HEK293 (cell line): Measurements from ENCODE around the gene LRRC8C.

Source experiments
- CTCF ChIA-PET: fragments of 350-600 bp; formaldehyde crosslinking; extraction: SDS; loops from one replicate; lab custom pipeline; 2021; ENCODE audit warnings: antibody characterized with exemption; lab: Yijun Ruan, JAX
- POLR2A ChIA-PET: fragments of 300-600 bp; formaldehyde crosslinking; extraction: SDS; loops from one replicate; lab custom pipeline; 2020; ENCODE audit warnings: antibody characterized with exemption, inconsistent platforms; lab: Yijun Ruan, JAX
- H3K27ac ChIP-seq: fragments of 200-500 bp; sonication (Bioruptor generic); 2 replicates; pipeline ENCODE4 v1.5.1; 2014; ENCODE audit warnings: low read depth, low read length, control low read depth, inconsistent platforms; ENCODE audit errors: extremely low read depth
- H3K36me3 ChIP-seq, 2 experiments: fragments of 200-500 bp in 1 of 2; sonication (Bioruptor generic) in 1 of 2; 1 replicate in 1 of 2; 2 replicates in 1 of 2; pipeline ENCODE4 v1.5.1; 2014 to 2017; ENCODE audit warnings: inconsistent platforms in 2 of 2, low read length in 2 of 2; ENCODE audit not compliant: control insufficient read depth in 2 of 2, insufficient read depth in 1 of 2
- H3K4me1 ChIP-seq: fragments of 200-500 bp; sonication (Bioruptor generic); 2 replicates; pipeline ENCODE4 v1.5.1; 2014; ENCODE audit warnings: mild to moderate bottlenecking, low read length, inconsistent platforms; ENCODE audit not compliant: control insufficient read depth, insufficient read depth
- H3K4me3 ChIP-seq: 2 replicates; pipeline ENCODE4 v1.5.1; 2011; ENCODE audit warnings: low read depth, mild to moderate bottlenecking, control low read depth, low read length, moderate library complexity
- H3K9me3 ChIP-seq: fragments of 200-500 bp; sonication (Bioruptor generic); 2 replicates; pipeline ENCODE4 v1.5.1; 2014; ENCODE audit warnings: low read depth, low read length, inconsistent platforms; ENCODE audit not compliant: control insufficient read depth, insufficient read depth
- ELK4 ChIP-seq: IDR thresholded peaks from 2 replicates; pipeline ENCODE4 v1.6.1; 2011; ENCODE audit warnings: mild to moderate bottlenecking, low read depth, low read length, borderline replicate concordance
- FEZF1 ChIP-seq: fragments of 450-650 bp; formaldehyde crosslinking; IDR thresholded peaks from 2 replicates; pipeline ENCODE4 v1.5.1; 2016; ENCODE audit warnings: missing biosample characterization, missing genetic modification characterization
- HOXC10 ChIP-seq: sonication (generic); formaldehyde crosslinking; IDR thresholded peaks from 2 replicates; pipeline ENCODE4 v1.8.1; 2023; ENCODE audit warnings: mild to moderate bottlenecking, missing genetic modification reagents
- YY2 ChIP-seq: fragments of 450-650 bp; formaldehyde crosslinking; IDR thresholded peaks from 2 replicates; pipeline ENCODE4 v1.5.1; 2016; ENCODE audit warnings: missing biosample characterization, missing genetic modification characterization
- ZBTB20 ChIP-seq: fragments of 450-650 bp; formaldehyde crosslinking; IDR thresholded peaks from 2 replicates; pipeline ENCODE4 v1.5.1; 2016; ENCODE audit warnings: missing biosample characterization, missing genetic modification characterization
- ZBTB21 ChIP-seq: fragments of 450-650 bp; formaldehyde crosslinking; IDR thresholded peaks from 2 replicates; pipeline ENCODE4 v1.5.1; 2017; ENCODE audit warnings: missing biosample characterization, missing genetic modification characterization
- ZFP69B ChIP-seq: fragments of 450-650 bp; formaldehyde crosslinking; IDR thresholded peaks from 2 replicates; pipeline ENCODE4 v1.5.1; 2016; ENCODE audit warnings: missing biosample characterization, missing genetic modification characterization
- ZNF184 ChIP-seq: fragments of 450-650 bp; IDR thresholded peaks from 2 replicates; pipeline ENCODE4 v1.5.1; 2018; ENCODE audit warnings: missing biosample characterization, mild to moderate bottlenecking, missing genetic modification characterization
- ZNF280D ChIP-seq: fragments of 450-650 bp; formaldehyde crosslinking; IDR thresholded peaks from 2 replicates; pipeline ENCODE4 v1.5.1; 2016; ENCODE audit warnings: missing biosample characterization, missing genetic modification characterization
- ZNF362 ChIP-seq: fragments of 450-650 bp; formaldehyde crosslinking; IDR thresholded peaks from 2 replicates; pipeline ENCODE4 v1.5.1; 2016; ENCODE audit warnings: missing biosample characterization, missing genetic modification characterization
- ZNF423 ChIP-seq: fragments of 450-650 bp; formaldehyde crosslinking; IDR thresholded peaks from 2 replicates; pipeline ENCODE4 v1.5.1; 2016; ENCODE audit warnings: missing biosample characterization, missing genetic modification characterization
- ZNF513 ChIP-seq: fragments of 450-650 bp; IDR thresholded peaks from 2 replicates; pipeline ENCODE4 v1.5.1; 2018; ENCODE audit warnings: missing biosample characterization, missing genetic modification characterization
- ZNF521 ChIP-seq: fragments of 450-650 bp; formaldehyde crosslinking; IDR thresholded peaks from 2 replicates; pipeline ENCODE4 v1.5.1; 2017; ENCODE audit warnings: missing biosample characterization, mild to moderate bottlenecking, missing genetic modification characterization
- ZNF768 ChIP-seq: fragments of 450-650 bp; formaldehyde crosslinking; IDR thresholded peaks from 2 replicates; pipeline ENCODE4 v1.5.1; 2018; ENCODE audit warnings: missing biosample characterization, mild to moderate bottlenecking, missing genetic modification characterization
- ZNF837 ChIP-seq: fragments of 450-650 bp; formaldehyde crosslinking; IDR thresholded peaks from 2 replicates; pipeline ENCODE4 v1.5.1; 2016; ENCODE audit warnings: missing biosample characterization, missing genetic modification characterization
- ZNF843 ChIP-seq: fragments of 450-650 bp; formaldehyde crosslinking; IDR thresholded peaks from 2 replicates; pipeline ENCODE4 v1.5.1; 2016; ENCODE audit warnings: missing biosample characterization, missing genetic modification characterization
- ZSCAN23 ChIP-seq: fragments of 450-650 bp; formaldehyde crosslinking; IDR thresholded peaks from 2 replicates; pipeline ENCODE4 v1.5.1; 2016; ENCODE audit warnings: missing biosample characterization, missing genetic modification characterization

Gene LRRC8C

GRCh38 chr1:89611721-89612120 lies 21.2 kb upstream of the LRRC8C start (continued):
- TF ChIP-seq HOXC10 (CRISPR knock-in tag) (no peak), ZNF521 (tag by site-specific recombination) (no peak), ZNF837 (no peak), ELK4 (no peak), ZNF768 (tag by site-specific recombination) (no peak), YY2 (tag by site-specific recombination) (no peak), ZBTB20 (tag by site-specific recombination) (no peak)

- Histone ChIP-seq H3K4me3 (no peak overlapping the region), H3K4me1 (no peaks in the 10 kb centered on the region), H3K27ac (no peak overlapping the region), H3K36me3 (no peaks in the 10 kb centered on the region), H3K9me3 (no peaks in the 10 kb centered on the region)
- TF ChIP-seq FEZF1 (tag by site-specific recombination) (no peak), ZNF280D (tag by site-specific recombination) (no peak), ZFP69B (no peak), ZNF843 (tag by site-specific recombination) (no peak), ZNF362 (tag by site-specific recombination) (no peak), ZNF513 (tag by site-specific recombination) (no peak), ZBTB21 (tag by site-specific recombination) (no peak), ZSCAN23 (tag by site-specific recombination) (no peak), ZNF423 (tag by site-specific recombination) (no peak), ZNF184 (no peak)
- ChIA-PET CTCF (interaction anchor here (0.6 to 1.3 kb wide), 4 partner anchors 9 to 17 kb away, joined by 3 to 5 read pairs (median 3); no protein-coding TSS in a partner anchor), POLR2A (no interaction called here)
These were observed 19.0 kb upstream of the LRRC8C start for GRCh38 chr1:89613928-89614327.
